DND-41 (cell line): ENCODE results near the gene MITF.

Experiments
- CTCF ChIP-seq: IDR thresholded peaks from 2 replicates; pipeline ENCODE4 v1.5.1; 2012; ENCODE audit warnings: borderline replicate concordance, low read length, moderate library complexity, mild to moderate bottlenecking; ENCODE audit not compliant: poor library complexity, severe bottlenecking; ENCODE audit errors: extremely low read depth
- EZH2 ChIP-seq: IDR thresholded peaks from 3 replicates; pipeline ENCODE4 v1.6.1; 2012; ENCODE audit warnings: borderline replicate concordance, low read depth, mild to moderate bottlenecking, moderate library complexity, low read length, inconsistent platforms; ENCODE audit not compliant: severe bottlenecking

DNA sequence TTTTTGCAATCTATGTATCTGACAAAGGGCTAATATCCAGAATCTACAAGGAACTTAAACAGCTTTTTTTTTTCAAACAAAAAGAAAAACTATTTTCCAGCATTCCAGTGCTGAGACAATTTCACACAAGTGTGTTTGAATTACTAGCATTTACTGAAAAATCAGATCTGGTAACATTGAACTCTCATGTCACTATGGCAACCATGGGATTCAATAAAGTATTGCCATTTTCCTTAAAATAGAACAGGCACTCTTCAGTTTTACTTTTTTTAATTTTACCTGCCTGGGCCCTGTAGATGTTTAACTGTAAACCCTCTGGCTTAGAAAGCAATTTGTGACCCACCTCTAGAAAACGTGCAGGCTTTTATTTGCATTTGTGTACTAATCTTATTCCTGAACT, 105.4 kb downstream of the MITF start:
- no peak for TF ChIP-seq EZH2
- no peak for TF ChIP-seq CTCF
